Stimulated activated naive CD4-positive, alpha-beta T cell (primary cell): ENCODE results near the gene MYO18A.

ENCODE experiments used
- DNase-seq, 6 experiments: peaks; one replicate each; lab custom pipeline; 2025; lab: John Stamatoyannopoulos, UW

Gene MYO18A

DNA sequence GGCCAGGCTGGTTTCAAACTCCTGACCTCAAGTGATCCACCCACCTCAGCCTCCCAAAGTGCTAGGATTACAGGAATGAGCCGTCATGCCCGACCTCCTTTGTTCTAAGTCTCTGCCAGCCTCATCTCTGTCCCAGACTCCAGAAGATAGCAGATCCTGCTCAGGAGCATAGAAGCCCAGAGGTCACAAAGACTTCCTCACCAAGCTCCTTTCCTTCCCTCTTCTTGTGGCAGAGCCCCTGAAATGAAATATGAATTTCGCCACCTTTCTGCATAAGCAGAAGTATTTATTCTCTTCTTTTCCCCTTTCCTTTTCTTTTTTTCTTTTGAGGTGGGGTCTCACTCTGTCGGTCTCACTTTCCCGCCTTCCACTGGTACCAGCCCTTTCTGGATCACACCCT lies 148.7 kb downstream of the MYO18A start:
- no peak for DNase-seq

DNA sequence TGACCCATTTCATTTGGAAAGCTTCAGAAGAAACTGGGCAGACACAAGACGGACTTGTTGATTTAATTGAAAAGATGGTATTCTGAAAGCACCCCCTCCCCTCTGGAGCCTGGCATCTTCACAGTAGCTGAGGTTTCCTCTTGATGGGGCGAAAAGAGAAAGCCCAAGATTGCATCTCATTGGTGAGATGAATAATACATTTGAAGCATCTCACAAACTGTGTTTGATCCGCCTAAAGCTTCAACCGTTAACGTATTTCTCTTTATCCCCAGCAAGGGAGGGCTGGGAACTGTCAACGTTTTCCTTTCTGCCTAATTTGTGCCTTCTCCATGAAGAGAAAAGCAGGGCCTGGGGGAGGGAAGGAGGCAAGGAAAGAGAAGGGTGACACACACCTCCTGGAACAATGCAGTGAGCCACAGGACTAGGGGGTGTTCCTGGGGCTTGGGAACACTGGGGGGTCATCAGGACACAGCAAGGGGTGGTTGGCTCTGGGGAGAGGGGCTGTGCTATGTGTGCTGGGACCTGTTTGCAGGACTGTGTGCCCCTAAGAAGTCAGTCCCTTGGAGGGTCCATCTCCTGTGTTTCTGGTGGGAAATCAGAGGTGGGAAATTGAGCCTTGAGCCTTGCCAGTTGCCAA lies 155.8 kb downstream of the MYO18A start:
- DNase-seq = no peak

DNA sequence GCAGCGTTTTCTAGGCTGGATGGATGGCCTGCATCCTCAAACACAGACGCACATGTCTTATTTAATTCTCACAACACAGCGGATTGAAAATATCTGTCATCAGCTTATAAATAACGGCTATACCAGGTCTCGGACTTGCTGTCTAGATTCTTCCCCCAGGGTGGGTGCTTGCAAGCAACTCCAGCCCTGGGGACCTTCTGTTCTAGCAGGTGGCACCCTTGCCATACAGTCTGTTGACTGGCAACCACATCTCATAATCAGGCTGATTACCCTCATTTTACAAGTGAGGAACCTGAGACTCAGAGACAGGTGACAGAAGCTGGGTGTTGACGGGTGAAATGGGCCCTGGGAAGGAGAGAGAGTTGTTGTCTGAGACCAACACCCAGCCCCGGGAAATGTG lies 158.1 kb downstream of the MYO18A start:
- no peak for DNase-seq

DNA sequence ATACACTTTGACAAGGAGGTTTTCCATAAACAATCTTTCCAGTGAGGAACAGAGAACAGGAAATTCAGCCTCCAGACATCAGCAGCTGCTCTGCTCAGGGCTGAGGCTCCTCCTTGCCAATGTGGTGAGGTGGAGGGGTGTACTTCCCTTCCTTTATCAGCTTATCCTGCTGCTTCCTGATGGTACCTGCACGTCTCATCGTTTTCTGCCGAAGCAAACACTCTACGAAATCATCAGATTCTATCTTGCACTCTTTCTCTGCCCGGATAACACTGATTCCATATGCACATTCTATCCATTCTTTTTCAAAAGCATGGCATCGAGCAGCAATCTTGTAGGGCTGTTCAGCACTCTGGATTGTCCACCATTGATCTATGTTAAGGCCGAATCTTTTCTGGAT lies 159.0 kb downstream of the MYO18A start:
- no peak for DNase-seq
